ENCODE measurements around the gene TH.
"Not testable (repeated sequence)": the region's sequence is repeated elsewhere in the genome, so short reads cannot be mapped to it uniquely, and the experiment has no call there.

Gene TH

DNA sequence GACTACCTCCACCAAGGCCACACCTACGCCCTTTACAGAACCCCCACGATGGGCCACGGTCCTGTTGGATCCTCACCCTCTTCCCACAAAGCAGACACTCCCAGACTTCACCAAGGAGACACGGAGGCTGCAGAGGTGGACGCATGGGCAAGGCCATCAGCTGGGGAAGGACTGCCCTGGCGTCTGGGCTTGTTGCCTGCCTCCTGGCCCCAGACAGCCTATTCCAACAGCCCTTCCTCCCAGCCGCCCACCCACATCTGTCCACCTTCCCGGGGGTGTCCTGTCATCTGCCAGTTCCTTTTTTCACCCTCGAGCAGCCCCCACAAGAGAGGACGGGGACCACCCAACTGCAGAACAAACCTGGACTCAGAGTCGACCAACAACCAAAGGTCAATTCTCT is 28.9 kb upstream of the TH start:
- Histone ChIP-seq H3K4me3 (no peak overlapping the region), H3K9ac (ENCODE audit: insufficient read length) (no peak overlapping the region), H3K36me3 (ENCODE audit: insufficient read depth, low read length) (no peaks in the 10 kb centered on the region), H3K27ac (no peak overlapping the region), H3K9me3 (ENCODE audit: low read depth, low read length) (no peaks in the 10 kb centered on the region)
- DNase-seq (ENCODE audit: low read depth, low spot score) = no peak
- TF ChIP-seq POLR2AphosphoS5 (IDR thresholded peaks at IDR 0.05; ENCODE audit: borderline replicate concordance, low read depth, low read length) (no peak), FOXP2 (optimal IDR thresholded peaks at IDR 0.05; ENCODE audit: control extremely low read depth, extremely low read length, insufficient read depth) (no peak), EZH2 (IDR thresholded peaks at IDR 0.05) (no peak)

DNA sequence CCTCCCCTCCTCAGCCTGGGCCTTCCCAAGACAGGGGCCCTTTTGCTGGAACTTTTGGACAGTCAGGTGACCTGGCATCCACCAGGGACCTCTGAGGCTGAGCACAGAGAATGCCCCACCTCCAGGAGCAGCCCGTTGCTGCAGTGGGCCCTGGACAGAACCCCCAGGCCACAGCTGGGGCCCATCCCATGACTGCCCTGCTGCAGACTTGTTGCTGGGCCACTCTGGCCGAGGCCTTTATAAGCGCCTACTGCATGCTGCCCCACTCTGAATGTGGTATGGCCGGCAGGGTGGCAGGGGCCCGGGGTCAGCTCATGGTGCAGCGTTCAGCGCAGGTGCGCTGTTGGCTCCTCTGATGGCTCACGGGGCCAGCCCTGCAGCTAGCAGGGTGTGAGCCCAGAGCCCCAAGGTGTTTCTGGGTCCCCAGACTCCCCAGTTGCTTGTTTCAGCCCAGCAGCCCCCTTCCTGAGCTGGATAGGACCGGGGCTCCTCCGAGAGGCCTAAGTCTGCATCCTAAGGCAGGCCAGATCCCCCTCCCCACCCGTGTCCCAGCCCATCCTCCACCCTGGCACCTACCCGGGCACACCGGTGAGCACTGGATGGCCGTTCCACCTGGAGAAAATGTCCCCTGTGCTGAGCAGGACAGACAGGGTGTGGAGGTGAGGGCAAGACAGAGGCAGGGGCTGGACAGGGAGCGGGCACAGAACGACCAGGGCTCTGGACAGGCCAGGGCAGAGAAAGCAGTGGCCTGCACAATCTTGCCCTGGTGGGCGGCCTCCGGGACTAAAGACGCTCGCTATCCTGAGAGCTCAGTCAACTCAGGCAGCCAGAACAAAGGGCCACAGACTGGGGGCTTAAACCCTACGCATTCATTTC is 28.1 kb upstream of the TH start:
- no peaks in the 10 kb centered on the region for H3K36me3 ChIP-seq (ENCODE audit: insufficient read depth, low read length)
- H3K27ac ChIP-seq = no peak overlapping the region
- no peak overlapping the region for H3K4me3 ChIP-seq
- no peak for TF ChIP-seq POLR2AphosphoS5 (IDR thresholded peaks at IDR 0.05; ENCODE audit: borderline replicate concordance, low read depth, low read length)
- TF ChIP-seq EZH2 (IDR thresholded peaks at IDR 0.05) = no peak
- H3K9me3 ChIP-seq (ENCODE audit: low read depth, low read length) = no peaks in the 10 kb centered on the region
- no peak for DNase-seq (ENCODE audit: low read depth, low spot score)
- H3K9ac ChIP-seq (ENCODE audit: insufficient read length) = no peak overlapping the region

DNA sequence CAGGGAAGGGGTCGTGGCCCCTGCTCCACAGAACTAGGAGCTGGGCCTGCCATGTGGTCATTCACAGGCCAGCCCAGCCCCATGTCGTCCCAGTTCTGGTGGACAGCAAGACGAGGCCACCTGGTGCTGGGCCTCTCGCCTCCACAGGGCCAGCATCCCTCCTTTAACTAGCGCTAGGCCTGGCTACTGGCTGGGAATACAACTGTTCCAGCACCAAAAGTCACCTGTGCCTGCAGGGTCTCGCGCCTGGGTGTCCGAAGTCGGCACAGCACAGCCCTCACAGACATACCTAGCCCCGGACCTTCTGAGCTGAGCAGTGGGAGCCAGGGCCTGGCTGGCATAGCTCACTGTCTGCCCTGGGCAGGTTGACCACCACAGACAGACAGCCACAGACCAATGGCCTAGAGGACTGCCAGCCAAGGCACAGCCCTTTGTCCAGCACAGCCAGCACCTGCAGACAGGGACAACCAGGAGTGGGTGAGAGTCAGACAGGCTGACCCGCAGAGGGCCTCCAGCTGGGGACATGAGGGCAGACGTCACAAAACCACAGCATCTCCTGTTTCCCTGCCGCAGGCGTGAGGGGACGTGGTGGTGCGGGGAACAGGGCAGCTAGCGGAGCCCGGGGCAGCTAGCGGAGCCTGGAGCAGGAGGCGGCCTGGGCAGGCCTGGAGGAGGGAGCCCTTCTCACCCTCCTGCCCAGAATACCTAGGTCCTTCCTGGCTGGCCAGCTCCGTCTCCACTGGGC is 27.2 kb upstream of the TH start:
- TF ChIP-seq POLR2AphosphoS5 (IDR thresholded peaks at IDR 0.05; ENCODE audit: borderline replicate concordance, low read depth, low read length) (no peak), FOXP2 (optimal IDR thresholded peaks at IDR 0.05; ENCODE audit: control extremely low read depth, extremely low read length, insufficient read depth) (no peak), EZH2 (IDR thresholded peaks at IDR 0.05) (no peak)
- no peak overlapping the region for H3K4me3 ChIP-seq
- no peaks in the 10 kb centered on the region for H3K36me3 ChIP-seq (ENCODE audit: insufficient read depth, low read length)
- no peak overlapping the region for H3K9ac ChIP-seq (ENCODE audit: insufficient read length)
- no peak for DNase-seq (ENCODE audit: low read depth, low spot score)
- H3K27ac ChIP-seq = no peak overlapping the region
- H3K9me3 ChIP-seq (ENCODE audit: low read depth, low read length) = no peaks in the 10 kb centered on the region

DNA sequence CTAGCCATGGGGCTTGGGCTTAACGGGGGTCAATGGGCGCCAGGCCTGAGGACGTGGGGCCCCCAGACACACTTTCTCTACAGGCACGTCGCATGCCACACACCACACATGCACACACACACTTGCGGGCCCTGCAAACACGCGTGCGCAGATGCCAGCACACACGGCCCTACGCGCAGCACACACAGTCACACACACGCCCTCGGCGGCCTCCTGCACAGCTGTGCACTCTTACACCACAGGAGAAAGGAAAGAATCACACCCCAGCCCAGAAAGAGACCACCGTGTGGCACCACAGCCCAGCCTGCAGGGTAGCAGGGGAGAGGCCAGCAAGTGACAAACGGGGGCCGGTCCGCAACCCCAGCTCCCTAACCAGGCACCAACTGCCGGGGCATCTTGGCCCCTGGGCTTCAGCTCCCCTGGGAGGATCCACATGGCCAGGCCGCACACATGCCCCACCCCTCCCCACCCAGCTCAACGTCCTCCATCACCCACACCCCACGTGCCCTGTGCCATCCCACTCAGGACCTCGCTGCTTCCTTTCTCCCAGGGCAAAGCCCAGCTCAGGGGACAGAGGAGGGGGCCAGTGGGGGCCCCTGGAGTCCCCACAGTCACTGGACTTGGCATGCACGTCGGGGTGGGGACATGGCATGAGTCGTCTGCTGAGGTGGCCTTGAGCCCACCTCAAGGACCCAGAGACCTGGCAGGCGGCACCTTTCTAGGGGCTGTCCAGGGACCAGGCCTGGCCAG is 26.3 kb upstream of the TH start:
- Histone ChIP-seq H3K4me3 (no peak overlapping the region), H3K27ac (no peak overlapping the region), H3K9ac (ENCODE audit: insufficient read length) (no peak overlapping the region), H3K36me3 (ENCODE audit: insufficient read depth, low read length) (no peaks in the 10 kb centered on the region), H3K9me3 (ENCODE audit: low read depth, low read length) (no peaks in the 10 kb centered on the region)
- no peak for DNase-seq (ENCODE audit: low read depth, low spot score)
- no peak for TF ChIP-seq FOXP2 (optimal IDR thresholded peaks at IDR 0.05; ENCODE audit: control extremely low read depth, extremely low read length, insufficient read depth)
- TF ChIP-seq EZH2 (IDR thresholded peaks at IDR 0.05) = no peak
- TF ChIP-seq POLR2AphosphoS5 (IDR thresholded peaks at IDR 0.05; ENCODE audit: borderline replicate concordance, low read depth, low read length) = no peak

DNA sequence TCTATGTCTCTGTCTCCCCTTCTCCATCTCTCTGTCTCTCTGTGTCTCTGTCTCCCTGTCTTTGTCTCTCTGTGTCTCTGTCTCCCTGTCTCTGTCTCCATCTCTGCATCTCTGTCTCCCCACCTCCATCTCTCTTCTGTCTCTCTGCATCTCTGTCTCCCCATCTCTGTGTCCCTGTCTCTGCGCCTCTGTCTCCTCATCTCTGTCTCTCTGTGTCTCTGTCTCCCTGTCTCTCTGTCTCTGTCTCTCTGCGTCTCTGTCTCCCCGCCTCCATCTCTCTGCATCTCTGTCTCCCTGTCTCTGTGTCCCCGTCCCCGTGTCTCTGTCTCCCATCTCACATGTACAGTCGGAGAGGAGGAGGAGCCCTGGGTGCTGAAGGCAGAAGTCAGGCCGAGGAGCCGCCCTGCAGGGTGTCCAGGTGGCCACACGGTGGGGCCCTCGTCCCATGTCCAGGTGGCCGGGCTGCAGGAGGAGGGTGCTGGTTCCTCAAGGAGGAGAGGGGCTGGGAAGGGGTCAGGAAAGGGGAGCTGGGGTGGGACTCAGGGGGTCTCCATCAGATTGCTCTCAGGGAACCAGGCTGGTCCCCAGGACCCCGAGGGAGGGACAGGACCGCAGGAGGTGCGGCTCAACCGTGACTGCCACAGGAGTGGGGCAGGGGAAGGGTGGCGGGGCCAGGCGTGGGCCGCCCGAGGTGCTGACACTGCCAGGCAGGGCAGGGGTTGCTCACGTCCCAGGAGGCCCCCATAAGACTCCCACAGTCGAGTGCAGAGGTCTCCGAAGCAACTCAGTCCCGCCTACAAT is 25.6 kb upstream of the TH start:
- Histone ChIP-seq H3K4me3 (no peak overlapping the region), H3K9ac (ENCODE audit: insufficient read length) (no peak overlapping the region), H3K27ac (no peak overlapping the region), H3K9me3 (ENCODE audit: low read depth, low read length) (no peaks in the 10 kb centered on the region), H3K36me3 (ENCODE audit: insufficient read depth, low read length) (no peaks in the 10 kb centered on the region)
- DNase-seq (ENCODE audit: low read depth, low spot score) = no peak
- TF ChIP-seq FOXP2 (optimal IDR thresholded peaks at IDR 0.05; ENCODE audit: control extremely low read depth, extremely low read length, insufficient read depth) (no peak), EZH2 (IDR thresholded peaks at IDR 0.05) (no peak), POLR2AphosphoS5 (IDR thresholded peaks at IDR 0.05; ENCODE audit: borderline replicate concordance, low read depth, low read length) (no peak)

DNA sequence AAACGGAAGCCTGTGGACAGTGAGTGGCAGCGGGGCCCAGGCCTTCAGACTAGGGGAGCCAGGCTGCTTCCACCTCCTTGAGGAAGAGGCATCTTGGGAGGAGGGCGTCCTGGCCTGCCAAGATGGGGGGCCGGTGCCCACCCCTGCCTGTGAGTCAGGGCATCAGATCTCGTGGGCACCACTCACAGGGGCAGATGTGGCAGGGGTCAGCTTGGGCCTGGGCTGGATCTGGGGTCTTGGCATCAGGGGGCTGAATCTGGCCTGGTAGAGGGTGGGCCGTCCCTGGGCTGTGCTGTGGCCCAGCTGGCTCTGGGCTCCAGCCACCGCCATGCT is 24.1 kb upstream of the TH start:
- Histone ChIP-seq H3K9me3 (ENCODE audit: low read depth, low read length) (no peaks in the 10 kb centered on the region), H3K4me3 (no peak overlapping the region), H3K27ac (no peak overlapping the region), H3K36me3 (ENCODE audit: insufficient read depth, low read length) (no peaks in the 10 kb centered on the region), H3K9ac (ENCODE audit: insufficient read length) (no peak overlapping the region)
- TF ChIP-seq POLR2AphosphoS5 (IDR thresholded peaks at IDR 0.05; ENCODE audit: borderline replicate concordance, low read depth, low read length) (no peak), FOXP2 (optimal IDR thresholded peaks at IDR 0.05; ENCODE audit: control extremely low read depth, extremely low read length, insufficient read depth) (no peak), EZH2 (IDR thresholded peaks at IDR 0.05) (no peak)
- DNase-seq (ENCODE audit: low read depth, low spot score) = no peak

DNA sequence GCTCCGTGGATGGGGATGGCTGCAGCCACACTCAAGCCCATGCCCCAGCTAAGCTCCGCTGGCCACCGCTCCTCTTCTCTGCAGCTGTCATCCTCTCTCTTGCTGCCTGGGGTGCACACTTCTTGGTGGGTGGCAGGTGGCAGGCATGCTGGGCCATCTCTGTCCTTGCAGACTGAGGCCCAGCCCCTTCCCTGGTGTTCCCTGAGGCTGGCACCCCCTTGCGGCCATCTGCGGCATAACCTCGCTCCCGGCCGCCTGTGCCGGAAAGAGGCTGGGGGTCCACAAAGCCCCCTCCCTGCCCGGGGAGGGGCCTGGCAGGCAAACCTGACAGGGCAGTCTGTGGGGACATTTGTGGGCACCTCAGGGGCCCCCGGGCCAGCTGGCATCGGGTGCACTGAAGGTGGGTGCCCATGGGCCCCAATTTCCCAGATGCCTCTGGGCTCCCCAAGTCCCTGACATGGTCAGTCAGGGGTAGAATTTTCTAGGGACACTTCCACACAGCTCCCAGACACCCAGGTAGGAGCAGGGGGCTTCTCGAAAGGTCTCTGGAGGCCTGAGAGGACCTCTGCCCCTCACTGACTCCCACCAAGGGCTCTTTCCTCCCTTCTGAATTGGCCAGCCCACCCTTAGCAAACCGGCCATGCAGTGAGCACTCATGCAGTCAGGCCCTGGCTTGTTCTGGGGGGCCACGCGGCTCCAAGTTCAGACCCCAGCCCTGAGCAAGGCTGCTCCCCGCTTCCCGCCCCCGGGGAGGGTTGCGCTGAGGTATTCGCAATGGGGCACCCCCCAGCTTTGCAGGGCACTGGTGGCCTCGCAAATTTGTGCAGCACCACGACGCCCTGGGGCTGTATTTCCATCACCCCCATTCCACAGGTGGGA is 23.5 kb upstream of the TH start:
- TF ChIP-seq FOXP2 (optimal IDR thresholded peaks at IDR 0.05; ENCODE audit: control extremely low read depth, extremely low read length, insufficient read depth) (no peak), POLR2AphosphoS5 (IDR thresholded peaks at IDR 0.05; ENCODE audit: borderline replicate concordance, low read depth, low read length) (no peak), EZH2 (IDR thresholded peaks at IDR 0.05) (no peak)
- no peak for DNase-seq (ENCODE audit: low read depth, low spot score)
- H3K9ac ChIP-seq (ENCODE audit: insufficient read length) = no peak overlapping the region
- no peak overlapping the region for H3K4me3 ChIP-seq
- H3K9me3 ChIP-seq (ENCODE audit: low read depth, low read length) = no peaks in the 10 kb centered on the region
- H3K36me3 ChIP-seq (ENCODE audit: insufficient read depth, low read length) = no peaks in the 10 kb centered on the region
- H3K27ac ChIP-seq = no peak overlapping the region

DNA sequence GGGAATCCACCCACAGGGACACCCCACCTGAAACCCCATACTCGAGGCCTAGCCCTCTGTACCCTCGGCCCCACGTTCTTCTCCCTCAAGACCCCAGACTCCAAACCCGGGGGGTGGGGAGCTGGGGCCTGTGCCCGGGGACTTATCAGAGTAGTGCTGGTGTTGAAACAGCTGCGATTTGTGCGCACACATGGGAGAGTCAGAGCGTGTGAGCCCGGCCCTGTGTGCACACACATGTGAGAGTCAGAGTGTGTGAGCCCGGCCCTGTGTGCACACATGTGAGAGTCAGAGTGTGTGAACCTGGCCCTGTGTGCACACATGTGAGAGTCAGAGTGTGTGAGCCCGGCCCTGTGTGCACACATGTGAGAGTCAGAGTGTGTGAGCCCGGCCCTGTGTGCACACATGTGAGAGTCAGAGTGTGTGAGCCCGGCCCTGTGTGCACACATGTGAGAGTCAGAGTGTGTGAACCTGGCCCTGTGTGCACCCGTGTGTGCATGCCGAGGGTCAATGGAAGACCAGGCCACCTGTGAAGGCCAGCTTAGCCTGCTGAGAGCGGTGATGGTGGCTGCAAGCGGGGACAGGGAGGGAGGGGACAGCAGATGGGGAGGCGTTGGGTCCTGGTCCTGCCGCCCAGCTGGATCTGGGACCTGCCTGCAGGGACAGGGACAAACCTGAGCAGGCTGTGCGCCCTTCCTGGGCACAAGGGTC is 22.4 kb upstream of the TH start:
- not testable (repeated sequence) for H3K4me3 ChIP-seq; H3K36me3 ChIP-seq (ENCODE audit: insufficient read depth, low read length); DNase-seq (ENCODE audit: low read depth, low spot score); H3K9me3 ChIP-seq (ENCODE audit: low read depth, low read length); H3K9ac ChIP-seq (ENCODE audit: insufficient read length); H3K27ac ChIP-seq
